ENCODE data around the gene SLK.

The SLK gene

GRCh38 chr10:104040382-104040781 is 73.4 kb downstream of the SLK start:
- Histone ChIP-seq H3K9me3 (ENCODE audit: insufficient read depth, low read length) (no peaks in the 10 kb centered on the region), H3K27me3 (ENCODE audit: insufficient read depth, insufficient read length) (no peaks in the 10 kb centered on the region), H3K4me1 (ENCODE audit: insufficient read depth, insufficient read length) (no peaks in the 10 kb centered on the region), H3K9ac (ENCODE audit: insufficient read length, low read depth) (no peak overlapping the region), H3K36me3 (ENCODE audit: insufficient read depth, insufficient read length, low read length) (no peaks in the 10 kb centered on the region), H3K4me3 (ENCODE audit: insufficient read length, low read depth) (no peak overlapping the region)
- no peak for DNase-seq (ENCODE audit: low read depth, low spot score)
- TF ChIP-seq YY1 (IDR thresholded peaks at IDR 0.05; ENCODE audit: insufficient read depth, insufficient read length) (no peak), SUZ12 (IDR thresholded peaks at IDR 0.05; ENCODE audit: extremely low read depth, insufficient read depth, insufficient read length) (no peak), ZNF274 (IDR thresholded peaks at IDR 0.05; ENCODE audit: low read depth, low read length) (no peak)

DNA sequence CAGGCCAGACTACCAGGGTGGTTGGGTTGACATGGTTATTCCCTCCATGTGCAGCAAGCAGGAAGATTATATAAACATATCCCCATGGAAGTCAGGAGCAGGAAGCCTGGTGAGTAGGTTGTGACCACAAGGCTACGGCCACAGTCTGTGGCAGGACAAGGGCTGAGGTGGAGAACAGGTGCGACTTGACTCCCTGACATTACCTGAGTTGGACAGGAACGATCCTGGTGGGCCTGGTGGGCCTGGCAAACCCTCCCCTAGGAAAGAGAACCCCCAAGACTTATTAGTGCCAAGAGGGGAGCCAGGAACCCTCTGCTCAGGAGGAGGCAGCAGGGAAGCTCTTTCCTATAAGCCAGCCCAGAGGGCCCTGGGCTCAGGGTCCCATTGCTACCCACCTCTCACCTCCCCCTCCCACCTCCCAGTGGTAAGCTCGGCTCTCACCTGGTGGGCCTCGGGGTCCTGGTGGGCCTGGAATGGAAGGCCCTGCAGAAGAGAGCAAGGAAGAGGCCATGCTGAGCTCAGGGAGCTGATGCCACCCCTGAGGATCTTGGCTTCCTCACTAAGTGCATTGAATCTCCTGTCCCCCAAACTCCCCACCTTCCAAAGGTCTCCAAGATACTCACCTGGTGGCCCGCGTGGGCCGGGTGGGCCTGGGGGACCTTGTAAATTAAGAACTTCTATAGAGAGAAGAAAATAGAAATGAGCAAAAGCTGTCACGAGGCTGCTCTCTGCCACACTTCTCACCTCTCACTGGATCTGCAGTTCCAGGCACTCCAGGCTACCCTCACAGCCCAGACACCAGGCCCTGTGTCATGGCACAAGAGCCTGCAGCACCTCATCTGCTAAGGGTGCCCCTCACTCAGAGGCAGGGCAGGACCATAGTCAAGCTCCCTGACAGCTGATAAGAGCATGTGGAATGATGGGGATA is 74.2 kb downstream of the SLK start:
- Histone ChIP-seq H3K9me3 (ENCODE audit: insufficient read depth, low read length) (no peaks in the 10 kb centered on the region), H3K9ac (ENCODE audit: insufficient read length, low read depth) (no peak overlapping the region), H3K36me3 (ENCODE audit: insufficient read depth, insufficient read length, low read length) (no peaks in the 10 kb centered on the region), H3K4me3 (ENCODE audit: insufficient read length, low read depth) (no peak overlapping the region), H3K27me3 (ENCODE audit: insufficient read depth, insufficient read length) (no peaks in the 10 kb centered on the region), H3K4me1 (ENCODE audit: insufficient read depth, insufficient read length) (no peaks in the 10 kb centered on the region)
- no peak for TF ChIP-seq ZNF274 (IDR thresholded peaks at IDR 0.05; ENCODE audit: low read depth, low read length)
- TF ChIP-seq SUZ12 (IDR thresholded peaks at IDR 0.05; ENCODE audit: extremely low read depth, insufficient read depth, insufficient read length), result no peak
- no peak for TF ChIP-seq YY1 (IDR thresholded peaks at IDR 0.05; ENCODE audit: insufficient read depth, insufficient read length)
- no peak for DNase-seq (ENCODE audit: low read depth, low spot score)

GRCh38 chr10:104041891-104042535 is 75.1 kb downstream of the SLK start:
- H3K27me3 ChIP-seq (ENCODE audit: insufficient read depth, insufficient read length), result no peaks in the 10 kb centered on the region
- no peak overlapping the region for H3K4me3 ChIP-seq (ENCODE audit: insufficient read length, low read depth)
- H3K4me1 ChIP-seq (ENCODE audit: insufficient read depth, insufficient read length), result no peaks in the 10 kb centered on the region
- H3K36me3 ChIP-seq (ENCODE audit: insufficient read depth, insufficient read length, low read length), result no peaks in the 10 kb centered on the region
- no peak for DNase-seq (ENCODE audit: low read depth, low spot score)
- no peak for TF ChIP-seq SUZ12 (IDR thresholded peaks at IDR 0.05; ENCODE audit: extremely low read depth, insufficient read depth, insufficient read length)
- no peak overlapping the region for H3K9ac ChIP-seq (ENCODE audit: insufficient read length, low read depth)
- H3K9me3 ChIP-seq (ENCODE audit: insufficient read depth, low read length), result no peaks in the 10 kb centered on the region

DNA sequence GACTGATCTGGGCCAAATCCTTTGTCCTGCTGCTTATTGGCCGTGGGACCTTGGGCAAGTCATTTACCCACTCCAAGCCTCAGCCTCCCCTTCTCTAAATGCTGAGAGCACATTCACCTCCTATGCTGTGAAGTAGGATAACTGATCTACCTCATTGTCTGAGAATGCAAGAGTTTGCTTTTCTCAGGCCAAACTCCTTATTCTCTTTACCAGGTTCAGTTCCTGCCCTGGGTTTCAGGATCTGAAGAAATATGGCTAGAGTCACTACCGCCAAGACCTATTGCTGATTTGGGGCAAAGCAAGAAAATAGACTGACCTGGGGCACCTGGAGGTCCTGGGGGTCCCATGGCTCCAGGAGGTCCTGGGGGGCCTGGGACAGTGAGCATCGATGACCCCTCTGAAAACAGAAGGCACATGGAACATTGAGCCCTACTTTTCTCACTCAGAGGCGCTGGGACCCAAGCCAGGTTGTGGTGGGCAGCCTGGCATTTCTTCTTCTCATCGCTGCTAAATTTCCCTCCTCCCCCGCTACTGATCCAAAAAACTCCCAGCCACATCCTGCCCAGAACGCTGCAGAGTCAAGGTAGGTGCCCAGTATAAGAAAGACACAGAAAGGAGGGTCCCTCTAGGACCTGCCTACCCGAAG is 76.4 kb downstream of the SLK start:
- TF ChIP-seq YY1 (IDR thresholded peaks at IDR 0.05; ENCODE audit: insufficient read depth, insufficient read length) (no peak), ZNF274 (IDR thresholded peaks at IDR 0.05; ENCODE audit: low read depth, low read length) (no peak), SUZ12 (IDR thresholded peaks at IDR 0.05; ENCODE audit: extremely low read depth, insufficient read depth, insufficient read length) (no peak)
- Histone ChIP-seq H3K4me3 (ENCODE audit: insufficient read length, low read depth) (no peak overlapping the region), H3K27me3 (ENCODE audit: insufficient read depth, insufficient read length) (no peaks in the 10 kb centered on the region), H3K36me3 (ENCODE audit: insufficient read depth, insufficient read length, low read length) (no peaks in the 10 kb centered on the region), H3K9me3 (ENCODE audit: insufficient read depth, low read length) (no peaks in the 10 kb centered on the region), H3K4me1 (ENCODE audit: insufficient read depth, insufficient read length) (no peaks in the 10 kb centered on the region), H3K9ac (ENCODE audit: insufficient read length, low read depth) (no peak overlapping the region)
- no peak for DNase-seq (ENCODE audit: low read depth, low spot score)

DNA sequence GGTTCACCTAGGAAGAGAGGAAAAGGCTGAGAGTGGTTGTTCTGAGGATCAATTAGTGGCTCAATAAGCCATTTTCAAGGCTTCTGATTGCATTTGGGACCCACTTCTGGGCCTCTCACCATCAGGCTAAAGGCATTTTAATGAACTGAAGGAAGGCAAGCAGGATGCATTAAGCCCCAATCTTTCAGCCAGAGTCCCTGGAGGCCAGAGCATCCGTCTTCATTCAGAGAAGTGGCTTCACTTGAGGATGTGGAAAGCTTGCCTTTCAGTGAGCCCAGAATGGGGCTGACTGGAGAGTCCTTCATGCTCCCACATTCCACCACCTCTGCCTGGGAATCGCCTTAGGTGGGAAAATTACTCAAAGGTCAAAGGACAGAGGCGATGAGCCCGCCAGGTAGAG is 76.9 kb downstream of the SLK start:
- H3K9me3 ChIP-seq (ENCODE audit: insufficient read depth, low read length), result no peaks in the 10 kb centered on the region
- H3K4me1 ChIP-seq (ENCODE audit: insufficient read depth, insufficient read length), result no peaks in the 10 kb centered on the region
- H3K36me3 ChIP-seq (ENCODE audit: insufficient read depth, insufficient read length, low read length), result no peaks in the 10 kb centered on the region
- no peak overlapping the region for H3K9ac ChIP-seq (ENCODE audit: insufficient read length, low read depth)
- DNase-seq (ENCODE audit: low read depth, low spot score), result no peak
- TF ChIP-seq SUZ12 (IDR thresholded peaks at IDR 0.05; ENCODE audit: extremely low read depth, insufficient read depth, insufficient read length) (no peak), ZNF274 (IDR thresholded peaks at IDR 0.05; ENCODE audit: low read depth, low read length) (no peak), YY1 (IDR thresholded peaks at IDR 0.05; ENCODE audit: insufficient read depth, insufficient read length) (no peak)
- H3K4me3 ChIP-seq (ENCODE audit: insufficient read length, low read depth), result no peak overlapping the region
- no peaks in the 10 kb centered on the region for H3K27me3 ChIP-seq (ENCODE audit: insufficient read depth, insufficient read length)

DNA sequence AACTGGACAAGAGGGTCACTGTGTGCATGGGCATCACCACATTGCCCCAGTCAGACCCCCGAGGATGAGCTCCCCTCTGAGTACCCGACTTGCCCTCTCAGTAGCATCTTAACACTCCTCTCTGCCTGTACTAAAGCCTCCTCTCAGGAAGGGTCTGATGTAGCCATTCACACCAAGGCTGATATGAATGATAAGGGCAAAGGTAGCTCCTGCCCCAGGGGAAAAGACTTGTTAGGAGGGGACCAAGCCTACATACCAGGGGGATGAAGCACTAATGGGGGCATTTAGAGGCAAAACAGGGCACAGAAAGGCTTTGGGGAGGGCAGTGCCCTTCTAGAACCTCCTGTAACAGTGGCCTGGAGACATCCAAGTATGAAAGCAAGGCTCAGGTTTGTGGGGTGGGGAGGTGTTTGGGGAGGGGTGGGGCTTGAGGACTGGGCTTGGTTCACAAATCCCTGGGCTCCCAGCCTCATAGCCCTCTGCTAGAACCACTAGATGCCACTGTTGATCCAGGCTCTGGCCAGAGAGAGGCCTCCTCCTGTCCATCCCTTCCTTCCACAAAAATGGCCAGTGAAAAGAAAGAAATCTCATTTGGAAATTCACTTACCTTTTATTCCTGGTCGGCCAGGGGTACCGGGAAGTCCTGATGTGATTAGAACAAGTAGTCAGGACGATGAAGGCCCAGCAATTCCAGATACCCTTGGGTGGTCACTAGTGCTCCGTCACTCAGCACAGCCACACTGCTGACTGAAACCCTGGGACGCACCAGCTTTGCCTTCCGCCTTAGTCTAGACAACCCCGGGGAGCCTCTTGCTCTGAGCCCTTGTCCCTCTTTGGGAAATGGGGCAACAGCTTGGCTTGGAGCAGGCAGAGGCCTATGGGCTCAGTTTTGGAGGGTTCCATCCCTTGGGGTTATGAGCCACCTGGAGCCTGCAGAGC is 78.5 kb downstream of the SLK start:
- H3K9ac ChIP-seq (ENCODE audit: insufficient read length, low read depth), result no peak overlapping the region
- H3K9me3 ChIP-seq (ENCODE audit: insufficient read depth, low read length), result no peaks in the 10 kb centered on the region
- H3K4me3 ChIP-seq (ENCODE audit: insufficient read length, low read depth), result no peak overlapping the region
- H3K36me3 ChIP-seq (ENCODE audit: insufficient read depth, insufficient read length, low read length), result no peaks in the 10 kb centered on the region
- peak; percentile 59 for DNase-seq (ENCODE audit: low read depth, low spot score)
- H3K4me1 ChIP-seq (ENCODE audit: insufficient read depth, insufficient read length), result no peaks in the 10 kb centered on the region
- no peaks in the 10 kb centered on the region for H3K27me3 ChIP-seq (ENCODE audit: insufficient read depth, insufficient read length)
- TF ChIP-seq SUZ12 (IDR thresholded peaks at IDR 0.05; ENCODE audit: extremely low read depth, insufficient read depth, insufficient read length), result no peak
- TF ChIP-seq YY1 (IDR thresholded peaks at IDR 0.05; ENCODE audit: insufficient read depth, insufficient read length), result no peak
- TF ChIP-seq ZNF274 (IDR thresholded peaks at IDR 0.05; ENCODE audit: low read depth, low read length), result no peak
